ENCODE measurements around the gene NDUFB11. TPM values are rescaled to one million over a fixed set of nuclear protein-coding genes. Genes with fewer than 3 reads are reported as not detected.

Gene NDUFB11
- total and polyA plus RNA-seq, 9 of the 15 experiments (the other 6 are each of a cell fraction or from before 2014, with no cell fraction given) = 20.9 to 269 (median 86.8) TPM

- TF ChIP-seq MYC (IDR thresholded peaks at IDR 0.05; ENCODE audit: low read depth, low read length) (peak; percentile 69), MYC (CRISPR knock-in tag; IDR thresholded peaks at IDR 0.05; ENCODE audit: borderline replicate concordance, low read depth) (no peak), THAP7 (CRISPR knock-in tag; IDR thresholded peaks at IDR 0.05) (no peak), CHD4 (IDR thresholded peaks at IDR 0.05; ENCODE audit: insufficient read depth, insufficient replicate concordance, low read depth, low read length, poor library complexity, severe bottlenecking) (no peak), ETV1 (tag; conservative IDR thresholded peaks at IDR 0.05; ENCODE audit: low read depth) (no peak), ATF6 (CRISPR knock-in tag; IDR thresholded peaks at IDR 0.05) (no peak), ZNF282 (CRISPR knock-in tag; IDR thresholded peaks at IDR 0.05) (no peak), RNF2 (IDR thresholded peaks at IDR 0.05) (no peak), NCOR1 (IDR thresholded peaks at IDR 0.05) (no peak), BACH1 (tag; IDR thresholded peaks at IDR 0.05) (no peak), ZKSCAN3 (CRISPR knock-in tag; IDR thresholded peaks at IDR 0.05) (no peak), HLTF (IDR thresholded peaks at IDR 0.05) (no peak), NRF1 (conservative IDR thresholded peaks at IDR 0.05 in 1 of 2, IDR thresholded peaks at IDR 0.05 in 1 of 2) (0 out of 4 replicates have a peak, but pooled peaks of 1 of the 2 experiments have one; percentile 24), ZNF740 (CRISPR knock-in tag; IDR thresholded peaks at IDR 0.05) (peak; percentile 55; the same call in 1 of the 2 replicates), ZNF740 (tag; IDR thresholded peaks at IDR 0.05) (no peak), POLR2H (tag; IDR thresholded peaks at IDR 0.05; ENCODE audit: low read depth) (peak; percentile 70), ARID3B (CRISPR knock-in tag; IDR thresholded peaks at IDR 0.05; ENCODE audit: borderline replicate concordance) (no peak), ZZZ3 (IDR thresholded peaks at IDR 0.05) (peak; percentile 94), LCOR (CRISPR knock-in tag; IDR thresholded peaks at IDR 0.05) (0 out of 2 replicates have a peak, but pooled peaks have one; percentile 40), HMGXB4 (CRISPR knock-in tag; IDR thresholded peaks at IDR 0.05) (no peak), ZBTB8A (IDR thresholded peaks at IDR 0.05; ENCODE audit: partially characterized antibody) (no peak), ZNF766 (CRISPR knock-in tag; conservative IDR thresholded peaks at IDR 0.05) (no peak)
Measured at GRCh38 chrX:47129157-47129898, 15.2 kb downstream of the NDUFB11 start (continued).
